NCI-H2107 (cell line): ENCODE results near the gene HIPK2.

Experiments
- DNase-seq: peaks from one replicate; lab custom pipeline; 2025; lab: John Stamatoyannopoulos, UW

HIPK2 gene

GRCh38 chr7:139648391-139648861, 129.4 kb downstream of the HIPK2 start:
- no peak for DNase-seq

- no peak for DNase-seq
These were observed 129.9 kb downstream of the HIPK2 start for GRCh38 chr7:139647814-139648390.

DNA sequence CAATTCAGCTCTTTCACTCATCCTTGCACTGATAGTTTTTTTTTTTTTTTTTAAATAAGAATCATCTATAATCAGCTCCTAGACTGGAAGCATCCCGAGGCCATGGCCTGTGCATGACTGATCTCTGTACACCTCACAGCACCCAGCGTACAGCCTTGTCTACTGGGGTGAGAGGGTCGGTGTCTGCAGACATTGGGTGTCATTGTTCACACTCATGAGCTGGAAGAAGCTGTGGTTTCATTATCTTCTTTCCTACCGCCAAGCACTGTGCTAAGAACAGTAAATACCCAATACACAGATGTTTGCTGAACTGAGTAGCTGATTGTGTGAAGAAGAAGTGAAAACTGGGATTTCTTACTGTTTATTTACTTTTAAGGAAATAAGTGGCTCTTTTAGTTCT, 130.7 kb downstream of the HIPK2 start:
- no peak for DNase-seq

DNA sequence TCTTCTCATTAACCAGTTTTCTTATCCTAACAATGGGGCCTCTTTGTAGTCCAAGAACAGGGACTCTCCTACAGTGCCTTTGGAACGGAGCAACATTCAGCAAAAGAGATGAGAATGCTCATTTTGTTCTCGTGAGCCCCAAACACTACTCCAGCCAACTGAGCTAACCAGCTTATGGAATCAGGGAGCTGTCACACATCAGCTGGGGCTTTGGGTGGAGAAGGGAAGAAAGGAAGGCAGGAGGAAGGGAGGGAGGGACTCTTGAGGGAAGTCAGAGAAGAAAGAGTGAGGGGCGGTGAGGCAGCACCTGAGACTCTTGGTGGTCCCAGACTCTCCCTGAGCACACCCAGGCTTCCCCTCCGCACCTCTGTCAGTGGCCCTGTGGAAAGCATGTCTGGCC, 131.2 kb downstream of the HIPK2 start:
- DNase-seq = no peak

GRCh38 chr7:139645572-139646523, 131.9 kb downstream of the HIPK2 start:
- DNase-seq = peak; percentile 78

GRCh38 chr7:139643951-139644585, 133.7 kb downstream of the HIPK2 start:
- DNase-seq = no peak

DNA sequence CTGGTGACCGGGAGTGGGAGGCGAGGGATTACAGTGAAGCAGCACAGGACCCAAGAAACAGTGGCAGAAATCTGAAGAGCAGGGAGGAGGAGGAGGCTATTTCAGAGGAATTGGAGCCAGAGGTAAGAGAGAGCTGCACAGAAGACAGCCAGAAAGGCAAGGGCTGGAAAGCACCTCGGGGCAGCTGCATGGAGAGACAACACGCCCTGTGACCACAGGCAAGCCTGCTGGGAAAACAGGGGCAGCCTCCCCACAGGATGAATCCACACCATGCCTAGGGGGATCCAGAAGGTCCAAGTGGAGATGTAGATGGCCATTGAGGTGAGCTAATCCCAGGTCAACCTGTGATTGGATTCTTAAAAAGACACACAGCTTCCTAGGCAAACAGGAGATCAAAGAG, 135.5 kb downstream of the HIPK2 start:
- DNase-seq = no peak

- DNase-seq = no peak
These were observed 136.3 kb downstream of the HIPK2 start for GRCh38 chr7:139641337-139641992.

DNA sequence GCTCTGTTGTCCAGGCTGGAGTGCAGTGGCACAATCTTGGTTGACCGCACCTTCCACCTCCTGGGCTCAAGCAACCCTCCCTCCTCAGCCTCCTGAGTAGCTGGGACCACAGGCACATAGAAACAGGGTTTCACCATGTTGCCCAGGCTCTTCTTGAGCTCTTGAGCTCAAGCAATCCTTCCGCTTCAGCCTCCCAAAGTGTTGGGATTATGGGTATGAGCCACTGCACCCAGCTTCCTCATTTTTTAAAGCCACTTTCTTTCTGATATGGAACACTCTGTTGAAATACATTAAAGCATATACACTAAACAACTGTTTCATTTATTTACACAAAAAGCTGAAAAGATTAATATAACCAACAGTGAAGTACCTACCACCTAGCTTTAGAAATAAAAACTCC, 137.1 kb downstream of the HIPK2 start:
- no peak for DNase-seq

GRCh38 chr7:139639563-139639962, 138.2 kb downstream of the HIPK2 start:
- DNase-seq = no peak

DNA sequence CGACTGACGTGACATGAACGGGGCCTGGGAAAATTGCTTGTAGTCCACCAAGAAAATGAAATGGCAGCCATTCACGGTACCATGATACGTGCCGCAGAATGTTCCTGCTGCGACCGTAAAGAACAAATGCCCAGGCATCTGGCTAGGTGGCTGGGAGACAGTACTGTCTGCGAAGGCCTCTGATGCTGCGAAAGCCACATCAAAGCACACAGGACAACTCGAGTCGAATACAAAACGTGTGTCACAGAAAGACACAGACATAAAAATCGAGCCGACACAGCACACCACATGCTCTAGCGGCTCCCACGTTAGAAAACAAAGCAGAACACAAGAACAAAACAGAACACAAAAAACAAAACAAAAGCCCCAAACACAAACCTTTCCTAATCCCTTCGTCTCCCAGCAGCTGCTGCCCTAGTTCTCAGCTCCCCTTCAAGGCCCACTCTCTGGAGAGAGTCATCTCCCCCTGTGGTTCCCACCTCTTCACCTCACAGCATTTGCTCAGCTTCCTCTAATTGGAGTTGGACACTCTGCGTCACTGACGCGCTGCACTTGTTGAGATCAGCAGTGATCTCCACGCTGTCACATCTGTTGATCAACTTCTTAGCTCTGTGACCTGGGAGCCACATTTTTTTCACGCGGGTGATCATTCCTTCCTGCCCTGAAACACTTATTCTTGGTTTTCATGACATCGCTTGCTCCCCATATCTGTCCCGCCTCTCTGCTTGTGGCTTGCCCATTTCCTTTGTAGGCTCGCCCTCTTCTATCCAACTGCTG, 142.1 kb downstream of the HIPK2 start:
- DNase-seq = no peak

DNA sequence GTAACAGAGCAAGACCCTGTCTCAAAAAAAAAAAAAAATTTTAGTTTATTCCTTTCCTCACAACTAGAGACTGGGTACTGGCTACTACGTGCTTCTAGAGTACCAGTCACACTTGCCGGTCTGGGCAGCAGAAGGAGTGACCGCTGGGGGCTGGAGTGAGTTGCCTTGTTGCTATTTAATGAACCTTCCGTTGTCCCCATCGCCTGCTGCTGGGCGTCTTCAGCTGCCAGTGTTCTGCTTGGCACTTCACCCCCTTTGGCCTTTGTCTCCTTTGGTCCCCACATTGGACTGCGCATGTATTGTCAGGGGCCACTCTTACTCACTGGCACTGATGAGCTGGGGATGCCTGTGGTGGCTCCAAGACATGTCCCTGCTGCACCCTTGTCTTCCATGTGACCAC, 143.7 kb downstream of the HIPK2 start:
- DNase-seq = no peak

DNA sequence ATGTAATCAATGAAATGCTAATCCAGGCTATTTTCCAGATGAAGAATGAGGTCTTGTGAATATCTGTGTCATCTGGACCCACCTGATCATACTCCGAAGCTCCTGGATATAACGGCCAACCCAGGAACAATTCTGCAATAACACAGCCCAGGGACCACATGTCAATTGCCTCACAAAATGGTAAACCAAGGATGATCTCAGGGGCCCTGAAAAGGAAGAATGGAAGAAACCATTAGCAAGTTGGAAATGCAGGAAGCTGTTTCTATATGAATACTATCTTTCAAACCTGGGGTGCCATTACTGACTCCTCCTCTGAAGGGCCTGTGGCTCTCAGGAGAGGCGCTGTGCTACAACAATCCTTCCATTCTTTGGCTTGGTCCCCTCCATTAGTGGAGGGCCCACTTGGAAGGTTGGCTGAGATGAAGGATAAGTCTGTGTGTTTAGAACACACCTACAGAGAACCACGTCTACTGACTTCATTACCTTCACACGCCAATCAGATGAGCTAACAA, 146.2 kb downstream of the HIPK2 start:
- DNase-seq = no peak

DNA sequence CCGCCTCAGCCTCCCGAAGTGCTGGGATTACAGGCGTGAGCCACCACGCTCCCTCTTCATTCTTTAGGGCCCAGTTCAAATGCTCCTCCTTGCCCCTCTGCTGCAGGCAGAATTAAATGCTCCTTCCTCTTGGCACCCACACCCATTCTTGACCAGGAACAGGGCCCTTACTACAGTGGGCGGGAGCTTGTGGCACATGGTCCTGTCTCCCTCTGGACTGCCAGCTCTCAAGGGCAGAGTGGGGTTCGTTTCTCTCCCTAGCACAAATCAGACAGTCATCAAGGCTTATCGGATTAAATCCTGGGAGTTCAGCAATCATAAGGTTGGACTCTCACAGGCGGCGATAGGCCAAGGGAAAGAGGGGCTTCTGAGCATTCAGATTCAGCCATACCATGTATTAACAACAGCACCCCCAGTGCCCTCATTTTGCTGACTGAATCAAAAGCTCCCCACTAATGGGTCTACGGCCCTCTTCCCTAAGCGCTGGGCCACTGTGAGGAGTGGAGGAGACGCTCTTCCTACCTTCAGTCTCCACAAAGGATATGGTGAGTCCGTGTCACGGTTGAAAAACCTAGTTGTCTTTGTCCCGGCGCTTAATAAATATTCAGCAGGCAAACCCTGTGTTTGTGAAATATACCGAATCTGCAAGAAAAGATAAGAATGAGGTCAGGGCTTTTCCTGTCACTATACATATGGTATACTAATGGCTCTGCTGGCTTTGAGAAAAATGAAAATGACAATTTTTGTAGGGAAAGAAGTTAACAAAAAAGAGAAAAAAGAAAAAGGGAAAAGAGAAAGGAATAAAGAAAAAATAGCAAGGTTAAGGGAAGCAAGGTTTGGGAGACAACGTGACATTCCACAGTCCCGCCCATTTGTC, 146.9 kb downstream of the HIPK2 start:
- no peak for DNase-seq

- no peak for DNase-seq
These were observed 148.3 kb downstream of the HIPK2 start for GRCh38 chr7:139629392-139630082.

DNA sequence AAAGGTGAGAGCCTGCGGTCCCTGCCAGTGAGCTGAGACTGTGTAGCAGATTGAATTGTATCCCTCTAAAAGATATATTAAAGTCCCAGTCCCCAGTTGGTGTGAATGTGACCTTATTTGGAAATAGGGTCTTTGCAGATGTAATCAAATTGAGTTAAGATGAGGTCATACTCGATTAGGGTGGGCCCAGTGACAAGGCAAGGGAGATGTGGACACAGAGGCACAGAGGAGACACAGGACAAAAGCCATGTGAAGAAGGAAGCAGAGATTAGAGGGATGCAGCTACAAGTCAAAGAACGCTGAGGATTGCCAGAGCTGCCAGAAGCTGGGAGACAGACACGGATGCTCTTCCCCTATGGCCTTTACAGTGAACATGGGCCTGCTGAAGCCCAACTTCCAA, 150.0 kb downstream of the HIPK2 start:
- no peak for DNase-seq

- DNase-seq = no peak
These were observed 151.0 kb downstream of the HIPK2 start for GRCh38 chr7:139626817-139627216.

- DNase-seq = no peak
These were observed 154.3 kb downstream of the HIPK2 start for GRCh38 chr7:139623518-139623917.

- DNase-seq = no peak
These were observed 157.0 kb downstream of the HIPK2 start for GRCh38 chr7:139620676-139621344.
